Measurements from ENCODE around the gene MAPK12. TPM values are rescaled to one million over a fixed set of nuclear protein-coding genes. Genes with fewer than 3 reads are reported as not detected.

The MAPK12 gene
- total and polyA plus RNA-seq, 2 donors (not counting 1 experiment from before 2014, with no cell fraction given), result 6.5 to 7.8 TPM

GRCh38 chr22:50276143-50276542 lies 14.7 kb upstream of the MAPK12 start:
- H3K4me1 Mint-ChIP-seq, result peaks cover 4% of the 10 kb centered on the region
- no peak overlapping the region for H3K4me3 Mint-ChIP-seq
- Histone ChIP-seq H3K4me3 (ENCODE audit: control extremely low read depth in 1 of 5, extremely low read depth in 1 of 5, insufficient read depth in 1 of 5, low read depth in 2 of 5, low read length in 4 of 5) (no peak overlapping the region), H3K9ac (ENCODE audit: low read length) (no peak overlapping the region), H3K79me2 (ENCODE audit: control insufficient read depth, insufficient read depth, low read length) (no peaks in the 10 kb centered on the region), H4K20me1 (ENCODE audit: control insufficient read depth, insufficient read depth, low read length, poor library complexity, severe bottlenecking) (peaks cover 4% of the 10 kb centered on the region), H3K9me3 (ENCODE audit: control extremely low read depth in 1 of 3, control insufficient read depth in 2 of 3, insufficient read depth in 1 of 3, low read length in 2 of 3) (peaks cover 0 to 3% (median 0%) of the 10 kb centered on the region in 3 donors), H2AFZ (ENCODE audit: insufficient read depth, low read depth, low read length, poor library complexity, severe bottlenecking) (no peak overlapping the region), H3K36me3 (replicated peaks in 1 of 2; ENCODE audit: control extremely low read depth in 1 of 2, control insufficient read depth in 1 of 2, extremely low read depth in 1 of 2, insufficient read depth in 2 of 2, low read length in 1 of 2) (no peaks in the 10 kb centered on the region), H3K4me2 (replicated peaks; ENCODE audit: low read depth, low read length, poor library complexity, severe bottlenecking) (no peak overlapping the region), H3K27me3 (replicated peaks in 1 of 4; ENCODE audit: control extremely low read depth in 1 of 4, control insufficient read depth in 3 of 4, insufficient read depth in 4 of 4, low read length in 3 of 4) (peaks cover 0 to 8% (median 1%) of the 10 kb centered on the region in 4 experiments), H3K4me1 (ENCODE audit: control insufficient read depth in 2 of 2, insufficient read depth in 2 of 2, low read length in 2 of 2) (peaks cover 6 to 12% of the 10 kb centered on the region in 2 donors), H3K27ac (ENCODE audit: low read length in 2 of 2) (no peak overlapping the region)
- ChIA-PET CTCF (interaction anchor here (0.5 to 2.9 kb wide), 21 partner anchors 13 to 411 kb away, joined by 3 to 67 read pairs (median 6); partner anchors contain the start of genes DENND6B, PLXNB2, PPP6R2 and SCO2), POLR2A (interaction anchor here (0.8 to 1.4 kb wide), 3 partner anchors 18 to 51 kb away, joined by 3 to 6 read pairs (median 5); partner anchors contain the start of gene DENND6B)
- no peaks in the 10 kb centered on the region for H3K27me3 Mint-ChIP-seq
- peak; percentile 64 for TF ChIP-seq CTCF (IDR thresholded peaks at IDR 0.05)
- TF ChIP-seq EZH2 (IDR thresholded peaks at IDR 0.05; ENCODE audit: borderline replicate concordance, insufficient read depth, low read depth, low read length, poor library complexity, severe bottlenecking), result no peak
- no peaks in the 10 kb centered on the region for H3K9me3 Mint-ChIP-seq (ENCODE audit: insufficient read depth)
- ATAC-seq (ENCODE audit: low read depth), result peak; percentile 71
- intact Hi-C loops (cut with micrococcal nuclease), result loop anchor here (1.0 kb wide), 1 partner anchor 51 kb away; the partner anchor contains the start of gene DENND6B
- DNase-seq, result peak; percentile 86
- peak overlapping the region; percentile 26 for H3K27ac Mint-ChIP-seq
- 50% methylated on average over 24 of the region's 25 CpGs for WGBS (ENCODE audit: insufficient coverage)

Measured in B cell (primary cell).